GM19239 (cell line): ENCODE data around the gene RCAN1.
A peak's percentile ranks its signal among the peaks of the same experiment; 100 is the strongest.

ENCODE experiments used
- DNase-seq: peaks from one replicate; pipeline ENCODE4 v3.0.0; 2011; ENCODE audit warnings: low spot score; ENCODE audit not compliant: insufficient read length
- FAIRE-seq: peaks from 2 replicates; lab custom pipeline; 2011; peaks lifted over from hg19 to GRCh38; lab: Jason Lieb, UNC

Gene RCAN1

GRCh38 chr21:34602061-34602460, 12.9 kb downstream of the RCAN1 start:
- DNase-seq (no peak), FAIRE-seq (no peak)

GRCh38 chr21:34599534-34600101, 15.3 kb downstream of the RCAN1 start:
- FAIRE-seq (no peak), DNase-seq (no peak)

- FAIRE-seq (no peak), DNase-seq (no peak)
Measured at GRCh38 chr21:34598931-34599400, 15.9 kb downstream of the RCAN1 start.

GRCh38 chr21:34597406-34597805, 17.5 kb downstream of the RCAN1 start:
- DNase-seq (no peak), FAIRE-seq (no peak)

GRCh38 chr21:34596561-34597271, 18.2 kb downstream of the RCAN1 start:
- FAIRE-seq = no peak
- no peak for DNase-seq

GRCh38 chr21:34595457-34595856, 19.5 kb downstream of the RCAN1 start:
- DNase-seq (no peak), FAIRE-seq (no peak)

- DNase-seq (no peak), FAIRE-seq (no peak)
Measured at GRCh38 chr21:34594566-34595234, 20.2 kb downstream of the RCAN1 start.

GRCh38 chr21:34593954-34594531, 20.9 kb downstream of the RCAN1 start:
- DNase-seq (no peak), FAIRE-seq (no peak)

- FAIRE-seq (no peak), DNase-seq (no peak)
Measured at GRCh38 chr21:34593423-34593822, 21.5 kb downstream of the RCAN1 start.

- DNase-seq (no peak), FAIRE-seq (no peak)
Measured at GRCh38 chr21:34592120-34592955, 22.6 kb downstream of the RCAN1 start.

GRCh38 chr21:34590520-34590919, 24.4 kb downstream of the RCAN1 start:
- FAIRE-seq (no peak), DNase-seq (no peak)

- FAIRE-seq = no peak
Measured at GRCh38 chr21:34589511-34590282, 25.2 kb downstream of the RCAN1 start.

GRCh38 chr21:34583926-34584563, 30.9 kb downstream of the RCAN1 start:
- FAIRE-seq = no peak
- DNase-seq = no peak

More at GRCh38 chr21:34589511-34590282, 25.2 kb downstream of the RCAN1 start:
- DNase-seq = no peak

- peak; percentile 13 for DNase-seq
- no peak for FAIRE-seq
Measured at GRCh38 chr21:34582506-34583150, 32.3 kb downstream of the RCAN1 start.

- no peak for DNase-seq
- no peak for FAIRE-seq
Measured at GRCh38 chr21:34580181-34580700, 34.7 kb downstream of the RCAN1 start.

- FAIRE-seq (no peak), DNase-seq (no peak)
Measured at GRCh38 chr21:34579411-34579810, 35.5 kb downstream of the RCAN1 start.

GRCh38 chr21:34576041-34576511, 38.8 kb downstream of the RCAN1 start:
- no peak for FAIRE-seq

More at GRCh38 chr21:34576041-34576511, 38.8 kb downstream of the RCAN1 start:
- DNase-seq = no peak
